ENCODE measurements around the gene ING1.

The ING1 gene

GRCh38 chr13:110715395-110716246, 2.1 kb downstream of the ING1 start:
- Histone ChIP-seq H3K79me2 (peaks cover 4% of the 10 kb centered on the region), H3K4me3 (ENCODE audit: low read depth, low read length) (peak overlapping the region; percentile 95), H3K27ac (peak overlapping the region; percentile 93), H3K36me3 (ENCODE audit: control insufficient read depth, insufficient read depth, low read length) (no peaks in the 10 kb centered on the region), H3K9me3 (ENCODE audit: control insufficient read depth, low read length) (no peaks in the 10 kb centered on the region), H3K4me2 (ENCODE audit: low read length) (peak overlapping the region; percentile 95), H3K9ac (no peak overlapping the region), H3K4me1 (no peaks in the 10 kb centered on the region), H2AFZ (peak overlapping the region; percentile 75), H3K27me3 (ENCODE audit: control insufficient read depth, insufficient read depth, low read length) (no peaks in the 10 kb centered on the region)
- peak; percentile 20 for TF ChIP-seq CTCF (IDR thresholded peaks at IDR 0.05)

GRCh38 chr13:110716247-110716515, 2.7 kb downstream of the ING1 start:
- H3K9me3 ChIP-seq (ENCODE audit: control insufficient read depth, low read length) = no peaks in the 10 kb centered on the region
- no peak for TF ChIP-seq CTCF (IDR thresholded peaks at IDR 0.05)
- no peaks in the 10 kb centered on the region for H3K27me3 ChIP-seq (ENCODE audit: control insufficient read depth, insufficient read depth, low read length)
- no peak overlapping the region for H3K9ac ChIP-seq
- H3K27ac ChIP-seq = peak overlapping the region; percentile 56
- peak overlapping the region; percentile 95 for H3K4me3 ChIP-seq (ENCODE audit: low read depth, low read length)
- H3K79me2 ChIP-seq = peaks cover 4% of the 10 kb centered on the region
- peak overlapping the region; percentile 75 for H2AFZ ChIP-seq
- peak overlapping the region; percentile 95 for H3K4me2 ChIP-seq (ENCODE audit: low read length)
- no peaks in the 10 kb centered on the region for H3K4me1 ChIP-seq
- no peaks in the 10 kb centered on the region for H3K36me3 ChIP-seq (ENCODE audit: control insufficient read depth, insufficient read depth, low read length)

GRCh38 chr13:110719036-110719710, 5.7 kb downstream of the ING1 start:
- Histone ChIP-seq H3K27me3 (ENCODE audit: control insufficient read depth, insufficient read depth, low read length) (no peaks in the 10 kb centered on the region), H3K9me3 (ENCODE audit: control insufficient read depth, low read length) (no peaks in the 10 kb centered on the region), H3K36me3 (ENCODE audit: control insufficient read depth, insufficient read depth, low read length) (no peaks in the 10 kb centered on the region), H3K4me1 (no peaks in the 10 kb centered on the region), H3K27ac (no peak overlapping the region), H3K79me2 (peaks cover 4% of the 10 kb centered on the region), H3K4me2 (ENCODE audit: low read length) (no peak overlapping the region), H2AFZ (no peak overlapping the region), H3K4me3 (ENCODE audit: low read depth, low read length) (no peak overlapping the region), H3K9ac (no peak overlapping the region)
- no peak for TF ChIP-seq CTCF (IDR thresholded peaks at IDR 0.05)

GRCh38 chr13:110722971-110723370, 9.5 kb downstream of the ING1 start:
- Histone ChIP-seq H3K4me2 (ENCODE audit: low read length) (no peak overlapping the region), H3K27ac (no peak overlapping the region), H2AFZ (no peak overlapping the region), H3K27me3 (ENCODE audit: control insufficient read depth, insufficient read depth, low read length) (no peaks in the 10 kb centered on the region), H3K79me2 (peaks cover 4% of the 10 kb centered on the region), H3K9me3 (ENCODE audit: control insufficient read depth, low read length) (no peaks in the 10 kb centered on the region), H3K9ac (no peak overlapping the region), H3K36me3 (ENCODE audit: control insufficient read depth, insufficient read depth, low read length) (no peaks in the 10 kb centered on the region), H3K4me1 (no peaks in the 10 kb centered on the region), H3K4me3 (ENCODE audit: low read depth, low read length) (no peak overlapping the region)
- no peak for TF ChIP-seq CTCF (IDR thresholded peaks at IDR 0.05)
